ENCODE results near the gene ALPG. TPM values are rescaled to one million over a fixed set of nuclear protein-coding genes. Genes with fewer than 3 reads are reported as not detected.

The ALPG gene
- total and polyA plus RNA-seq, 2 donors (not counting 3 experiments of a cell fraction or from before 2014, with no cell fraction given) = not detected

DNA sequence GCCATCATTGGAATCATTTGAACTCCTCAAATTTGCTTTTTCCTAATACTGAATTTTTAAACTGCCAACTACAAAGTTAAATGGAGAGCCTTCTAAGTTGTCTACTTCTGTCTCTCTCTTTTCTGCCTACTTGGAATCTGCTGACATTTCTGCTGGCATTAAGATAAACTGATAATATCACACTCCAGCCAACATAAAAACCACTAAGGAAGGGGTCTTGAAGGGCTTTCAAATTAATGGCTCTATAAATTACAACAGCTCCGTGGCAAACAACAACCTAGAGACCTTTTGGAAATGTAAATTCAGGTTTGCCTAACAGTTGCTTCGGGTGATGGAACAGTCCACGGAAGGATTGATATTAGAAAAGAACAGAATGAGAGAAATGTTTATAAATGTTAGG, 16.0 kb upstream of the ALPG start:
- TF ChIP-seq MYC (IDR thresholded peaks at IDR 0.05; ENCODE audit: low read depth, low read length) (no peak), JUN (IDR thresholded peaks at IDR 0.05; ENCODE audit: borderline replicate concordance, insufficient read depth, insufficient read length, low read depth) (no peak), POLR2AphosphoS5 (IDR thresholded peaks at IDR 0.05; ENCODE audit: insufficient read depth, low read depth, low read length) (no peak), EZH2 (IDR thresholded peaks at IDR 0.05; ENCODE audit: borderline replicate concordance, low read depth, low read length, severe bottlenecking) (no peak), POLR2A (IDR thresholded peaks at IDR 0.05; ENCODE audit: low read depth, low read length) (no peak), FOS (IDR thresholded peaks at IDR 0.05; ENCODE audit: borderline replicate concordance, insufficient read depth, low read length) (no peak), CTCF (IDR thresholded peaks at IDR 0.05; ENCODE audit: extremely low read depth in 1 of 2, insufficient read depth in 1 of 2, low read depth in 1 of 2, low read length in 2 of 2) (no peak), GATA2 (IDR thresholded peaks at IDR 0.05; ENCODE audit: insufficient read depth, insufficient read length, low read depth, low read length) (no peak), MAX (IDR thresholded peaks at IDR 0.05; ENCODE audit: insufficient read depth, insufficient read length) (no peak)

More for the DNA sequence above, 16.0 kb upstream of the ALPG start:
- Histone ChIP-seq H3K4me1 (ENCODE audit: control insufficient read depth, extremely low read depth, insufficient read depth, low read length) (no peaks in the 10 kb centered on the region), H3K9me3 (replicated peaks; ENCODE audit: control insufficient read depth, insufficient read depth, low read length) (no peaks in the 10 kb centered on the region), H3K79me2 (ENCODE audit: control insufficient read depth, insufficient read depth, low read length) (no peaks in the 10 kb centered on the region), H3K9me1 (replicated peaks; ENCODE audit: control insufficient read depth, extremely low read depth, insufficient read depth, low read length) (no peaks in the 10 kb centered on the region), H3K36me3 (ENCODE audit: control insufficient read depth in 2 of 2, extremely low read depth in 1 of 2, insufficient read depth in 2 of 2, low read length in 2 of 2) (no peaks in the 10 kb centered on the region), H3K27ac (ENCODE audit: insufficient read depth, low read depth, low read length) (no peak overlapping the region), H3K4me2 (ENCODE audit: insufficient read depth, low read length) (no peak overlapping the region), H3K9ac (replicated peaks; ENCODE audit: extremely low read depth, insufficient read depth, low read length) (no peak overlapping the region), H2AFZ (ENCODE audit: low read depth, low read length) (no peak overlapping the region), H4K20me1 (replicated peaks; ENCODE audit: control insufficient read depth, extremely low read depth, insufficient read depth, low read length) (no peaks in the 10 kb centered on the region), H3K4me3 (replicated peaks in 1 of 3; ENCODE audit: insufficient read depth in 1 of 3, low read depth in 1 of 3, low read length in 3 of 3) (no peak overlapping the region), H3K27me3 (ENCODE audit: control insufficient read depth in 2 of 2, insufficient read depth in 2 of 2, low read length in 2 of 2) (peaks cover 48 to 52% of the 10 kb centered on the region in 2 experiments)
- FAIRE-seq (no peak), DNase-seq (ENCODE audit: low read depth, low spot score) (no peak)
- ChIA-PET POLR2A (no interaction called here), CTCF (interaction anchor here (0.9 to 1.1 kb wide), 3 partner anchors 15 to 490 kb away, joined by 3 read pairs; no protein-coding TSS in a partner anchor)
- dilution Hi-C loops (cut with MboI; ENCODE audit: extremely low pct_ligation_motif_present, low sequenced_read_pairs) = no loop called here
- BruUV-seq (replicated peaks) = no TSS peak
- intact Hi-C loops (cut with micrococcal nuclease) = no loop called here

Measured in endothelial cell of umbilical vein (primary cell).